PFSK-1 (cell line): Measurements from ENCODE around the gene MUC5AC.

Experiments
- FOXP2 ChIP-seq: optimal IDR thresholded peaks from 2 replicates; pipeline ENCODE3; 2011; ENCODE audit warnings: borderline replicate concordance, control low read depth, inconsistent platforms; ENCODE audit not compliant: insufficient read depth; ENCODE audit errors: extremely low read length, extremely low read depth
- POLR2AphosphoS5 ChIP-seq: IDR thresholded peaks from 2 replicates; pipeline ENCODE4 v1.6.1; 2012; ENCODE audit warnings: low read depth, mild to moderate bottlenecking, control low read depth, low read length, moderate library complexity
- REST ChIP-seq, 2 experiments: IDR thresholded peaks; 2 replicates each; pipeline versions ENCODE4 v1.6.1 to v1.8.0; 2011 to 2012; ENCODE audit warnings: low read depth in 2 of 2, low read length in 2 of 2, control low read depth in 1 of 2, inconsistent platforms in 1 of 2, mild to moderate bottlenecking in 1 of 2, moderate library complexity in 1 of 2; ENCODE audit not compliant: insufficient read depth in 1 of 2
- SIN3A ChIP-seq: IDR thresholded peaks from 2 replicates; pipeline ENCODE4 v1.6.1; 2012; ENCODE audit warnings: mild to moderate bottlenecking, low read length, moderate library complexity, borderline replicate concordance; ENCODE audit not compliant: insufficient read depth
- TAF1 ChIP-seq: IDR thresholded peaks from 2 replicates; pipeline ENCODE4 v1.6.1; 2012; ENCODE audit warnings: low read length, control low read depth, borderline replicate concordance; ENCODE audit not compliant: insufficient read depth

MUC5AC gene

GRCh38 chr11:1134848-1135445 is 22.8 kb upstream of the MUC5AC start:
- TF ChIP-seq FOXP2, result no peak
- no peak for TF ChIP-seq REST (IDR thresholded peaks at IDR 0.05; ENCODE audit: insufficient read depth in 1 of 2, low read depth in 2 of 2, low read length in 2 of 2)
- TF ChIP-seq POLR2AphosphoS5, result no peak
- no peak for TF ChIP-seq TAF1
- no peak for TF ChIP-seq SIN3A

GRCh38 chr11:1138097-1138496 is 19.7 kb upstream of the MUC5AC start:
- no peak for TF ChIP-seq FOXP2
- TF ChIP-seq SIN3A, result no peak
- TF ChIP-seq REST (IDR thresholded peaks at IDR 0.05; ENCODE audit: insufficient read depth in 1 of 2, low read depth in 2 of 2, low read length in 2 of 2), result no peak
- no peak for TF ChIP-seq POLR2AphosphoS5
- TF ChIP-seq TAF1, result no peak

- TF ChIP-seq FOXP2 (no peak), POLR2AphosphoS5 (no peak)
Measured at GRCh38 chr11:1139441-1140083, 18.2 kb upstream of the MUC5AC start.

GRCh38 chr11:1140642-1141490 is 16.9 kb upstream of the MUC5AC start:
- TF ChIP-seq FOXP2 (no peak), TAF1 (no peak), REST (IDR thresholded peaks at IDR 0.05; ENCODE audit: insufficient read depth in 1 of 2, low read depth in 2 of 2, low read length in 2 of 2) (no peak), POLR2AphosphoS5 (no peak), SIN3A (no peak)

GRCh38 chr11:1146365-1146764 is 11.4 kb upstream of the MUC5AC start:
- no peak for TF ChIP-seq REST (IDR thresholded peaks at IDR 0.05; ENCODE audit: insufficient read depth in 1 of 2, low read depth in 2 of 2, low read length in 2 of 2)
- no peak for TF ChIP-seq TAF1
- no peak for TF ChIP-seq FOXP2
- no peak for TF ChIP-seq SIN3A
- TF ChIP-seq POLR2AphosphoS5, result no peak
